ENCODE data around the gene TNFAIP8L1.

Gene TNFAIP8L1

DNA sequence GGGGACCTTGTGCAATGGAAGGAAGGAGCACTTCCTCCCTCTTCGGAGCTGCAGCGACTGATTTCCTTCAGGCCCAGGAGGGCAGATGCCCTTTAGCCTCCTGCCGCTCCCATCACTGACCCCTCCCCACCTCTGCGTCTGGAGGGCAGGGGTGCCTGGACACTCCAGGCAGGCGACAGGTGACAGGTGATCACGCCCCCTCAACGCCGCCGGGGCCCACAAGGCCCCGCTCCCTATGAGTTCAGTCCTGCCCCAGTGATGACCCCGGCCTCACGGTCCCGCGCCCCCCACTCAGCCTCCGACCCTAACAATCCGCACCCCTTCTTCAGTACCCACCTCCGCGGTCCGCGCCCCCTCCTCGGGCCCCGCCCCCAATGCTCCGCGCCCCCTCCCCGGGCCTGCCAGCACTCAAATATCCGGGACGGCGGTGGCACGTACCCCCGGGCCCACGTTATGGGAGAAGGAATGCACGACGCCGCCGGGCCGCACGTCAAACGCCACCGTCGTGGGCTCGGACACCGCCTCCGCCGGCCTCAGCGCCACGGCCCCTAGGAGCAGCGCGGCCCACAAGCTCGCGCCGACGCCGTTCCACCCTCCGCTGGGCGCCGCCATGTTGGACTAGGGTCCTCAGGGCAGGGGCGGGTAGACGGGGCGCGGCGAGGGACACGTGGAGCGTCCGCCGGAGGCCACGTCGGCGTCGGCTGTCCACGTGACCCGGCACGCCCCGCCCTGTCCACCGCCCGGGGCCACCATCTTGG lies 30.6 kb downstream of the TNFAIP8L1 start, which contains the start of gene MYDGF (continued):
- TF ChIP-seq ZNF132 (tag by site-specific recombination; IDR thresholded peaks at IDR 0.05; ENCODE audit: borderline replicate concordance): no peak
- TF ChIP-seq ZNF146 (tag by site-specific recombination; IDR thresholded peaks at IDR 0.05): 0 out of 2 replicates have a peak, but pooled peaks have one; percentile 28
- no peak for TF ChIP-seq ZNF404 (tag by site-specific recombination; IDR thresholded peaks at IDR 0.05)
- TF ChIP-seq ZNF585B (tag by site-specific recombination; IDR thresholded peaks at IDR 0.05): no peak
- TF ChIP-seq TRIM28 (IDR thresholded peaks at IDR 0.05; ENCODE audit: borderline replicate concordance, low read length): no peak
- TF ChIP-seq, protein P1, sequence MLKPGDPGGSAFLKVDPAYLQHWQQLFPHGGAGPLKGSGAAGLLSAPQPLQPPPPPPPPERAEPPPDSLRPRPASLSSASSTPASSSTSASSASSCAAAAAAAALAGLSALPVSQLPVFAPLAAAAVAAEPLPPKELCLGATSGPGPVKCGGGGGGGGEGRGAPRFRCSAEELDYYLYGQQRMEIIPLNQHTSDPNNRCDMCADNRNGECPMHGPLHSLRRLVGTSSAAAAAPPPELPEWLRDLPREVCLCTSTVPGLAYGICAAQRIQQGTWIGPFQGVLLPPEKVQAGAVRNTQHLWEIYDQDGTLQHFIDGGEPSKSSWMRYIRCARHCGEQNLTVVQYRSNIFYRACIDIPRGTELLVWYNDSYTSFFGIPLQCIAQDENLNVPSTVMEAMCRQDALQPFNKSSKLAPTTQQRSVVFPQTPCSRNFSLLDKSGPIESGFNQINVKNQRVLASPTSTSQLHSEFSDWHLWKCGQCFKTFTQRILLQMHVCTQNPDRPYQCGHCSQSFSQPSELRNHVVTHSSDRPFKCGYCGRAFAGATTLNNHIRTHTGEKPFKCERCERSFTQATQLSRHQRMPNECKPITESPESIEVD (tag by site-specific recombination; IDR thresholded peaks at IDR 0.05): no peak
- no peak for TF ChIP-seq ZFP41 (tag by site-specific recombination; IDR thresholded peaks at IDR 0.05; ENCODE audit: borderline replicate concordance)
- TF ChIP-seq, protein P2, sequence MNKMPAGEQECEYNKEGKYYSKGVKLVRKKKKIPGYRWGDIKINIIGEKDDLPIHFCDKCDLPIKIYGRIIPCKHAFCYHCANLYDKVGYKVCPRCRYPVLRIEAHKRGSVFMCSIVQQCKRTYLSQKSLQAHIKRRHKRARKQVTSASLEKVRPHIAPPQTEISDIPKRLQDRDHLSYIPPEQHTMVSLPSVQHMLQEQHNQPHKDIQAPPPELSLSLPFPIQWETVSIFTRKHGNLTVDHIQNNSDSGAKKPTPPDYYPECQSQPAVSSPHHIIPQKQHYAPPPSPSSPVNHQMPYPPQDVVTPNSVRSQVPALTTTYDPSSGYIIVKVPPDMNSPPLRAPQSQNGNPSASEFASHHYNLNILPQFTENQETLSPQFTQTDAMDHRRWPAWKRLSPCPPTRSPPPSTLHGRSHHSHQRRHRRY (tag by site-specific recombination; IDR thresholded peaks at IDR 0.05): no peak
- no peak for TF ChIP-seq ZNF747 (tag by site-specific recombination; IDR thresholded peaks at IDR 0.05)
- TF ChIP-seq, protein P3, sequence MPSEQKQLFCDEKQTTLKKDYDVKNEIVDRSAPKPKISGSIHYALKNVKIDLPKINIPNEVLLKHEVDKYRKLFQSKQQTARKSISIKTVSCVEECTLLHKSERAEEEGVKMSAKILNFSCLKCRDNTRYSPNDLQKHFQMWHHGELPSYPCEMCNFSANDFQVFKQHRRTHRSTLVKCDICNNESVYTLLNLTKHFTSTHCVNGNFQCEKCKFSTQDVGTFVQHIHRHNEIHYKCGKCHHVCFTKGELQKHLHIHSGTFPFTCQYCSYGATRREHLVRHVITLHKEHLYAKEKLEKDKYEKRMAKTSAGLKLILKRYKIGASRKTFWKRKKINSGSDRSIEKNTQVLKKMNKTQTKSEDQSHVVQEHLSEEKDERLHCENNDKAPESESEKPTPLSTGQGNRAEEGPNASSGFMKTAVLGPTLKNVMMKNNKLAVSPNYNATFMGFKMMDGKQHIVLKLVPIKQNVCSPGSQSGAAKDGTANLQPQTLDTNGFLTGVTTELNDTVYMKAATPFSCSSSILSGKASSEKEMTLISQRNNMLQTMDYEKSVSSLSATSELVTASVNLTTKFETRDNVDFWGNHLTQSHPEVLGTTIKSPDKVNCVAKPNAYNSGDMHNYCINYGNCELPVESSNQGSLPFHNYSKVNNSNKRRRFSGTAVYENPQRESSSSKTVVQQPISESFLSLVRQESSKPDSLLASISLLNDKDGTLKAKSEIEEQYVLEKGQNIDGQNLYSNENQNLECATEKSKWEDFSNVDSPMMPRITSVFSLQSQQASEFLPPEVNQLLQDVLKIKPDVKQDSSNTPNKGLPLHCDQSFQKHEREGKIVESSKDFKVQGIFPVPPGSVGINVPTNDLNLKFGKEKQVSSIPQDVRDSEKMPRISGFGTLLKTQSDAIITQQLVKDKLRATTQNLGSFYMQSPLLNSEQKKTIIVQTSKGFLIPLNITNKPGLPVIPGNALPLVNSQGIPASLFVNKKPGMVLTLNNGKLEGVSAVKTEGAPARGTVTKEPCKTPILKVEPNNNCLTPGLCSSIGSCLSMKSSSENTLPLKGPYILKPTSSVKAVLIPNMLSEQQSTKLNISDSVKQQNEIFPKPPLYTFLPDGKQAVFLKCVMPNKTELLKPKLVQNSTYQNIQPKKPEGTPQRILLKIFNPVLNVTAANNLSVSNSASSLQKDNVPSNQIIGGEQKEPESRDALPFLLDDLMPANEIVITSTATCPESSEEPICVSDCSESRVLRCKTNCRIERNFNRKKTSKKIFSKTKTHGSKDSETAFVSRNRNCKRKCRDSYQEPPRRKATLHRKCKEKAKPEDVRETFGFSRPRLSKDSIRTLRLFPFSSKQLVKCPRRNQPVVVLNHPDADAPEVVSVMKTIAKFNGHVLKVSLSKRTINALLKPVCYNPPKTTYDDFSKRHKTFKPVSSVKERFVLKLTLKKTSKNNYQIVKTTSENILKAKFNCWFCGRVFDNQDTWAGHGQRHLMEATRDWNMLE (tag by site-specific recombination; conservative IDR thresholded peaks at IDR 0.05; ENCODE audit: low read depth): no peak
- peak; percentile 71; the same call in 1 of the 2 replicates for TF ChIP-seq KLF16 (tag by site-specific recombination; IDR thresholded peaks at IDR 0.05)
- TF ChIP-seq, protein P4, sequence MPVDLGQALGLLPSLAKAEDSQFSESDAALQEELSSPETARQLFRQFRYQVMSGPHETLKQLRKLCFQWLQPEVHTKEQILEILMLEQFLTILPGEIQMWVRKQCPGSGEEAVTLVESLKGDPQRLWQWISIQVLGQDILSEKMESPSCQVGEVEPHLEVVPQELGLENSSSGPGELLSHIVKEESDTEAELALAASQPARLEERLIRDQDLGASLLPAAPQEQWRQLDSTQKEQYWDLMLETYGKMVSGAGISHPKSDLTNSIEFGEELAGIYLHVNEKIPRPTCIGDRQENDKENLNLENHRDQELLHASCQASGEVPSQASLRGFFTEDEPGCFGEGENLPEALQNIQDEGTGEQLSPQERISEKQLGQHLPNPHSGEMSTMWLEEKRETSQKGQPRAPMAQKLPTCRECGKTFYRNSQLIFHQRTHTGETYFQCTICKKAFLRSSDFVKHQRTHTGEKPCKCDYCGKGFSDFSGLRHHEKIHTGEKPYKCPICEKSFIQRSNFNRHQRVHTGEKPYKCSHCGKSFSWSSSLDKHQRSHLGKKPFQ (tag by site-specific recombination; IDR thresholded peaks at IDR 0.05): no peak
- TF ChIP-seq ZNF302 (tag by site-specific recombination; IDR thresholded peaks at IDR 0.05; ENCODE audit: low read depth): no peak
- TF ChIP-seq SETDB1 (IDR thresholded peaks at IDR 0.05; ENCODE audit: insufficient read length, low read length): no peak
- no peak for TF ChIP-seq ZNF473 (tag by site-specific recombination; IDR thresholded peaks at IDR 0.05)
- TF ChIP-seq FEZF1 (tag by site-specific recombination; IDR thresholded peaks at IDR 0.05): no peak
- TF ChIP-seq ZNF37A (tag by site-specific recombination; IDR thresholded peaks at IDR 0.05): no peak
- TF ChIP-seq, protein P5, sequence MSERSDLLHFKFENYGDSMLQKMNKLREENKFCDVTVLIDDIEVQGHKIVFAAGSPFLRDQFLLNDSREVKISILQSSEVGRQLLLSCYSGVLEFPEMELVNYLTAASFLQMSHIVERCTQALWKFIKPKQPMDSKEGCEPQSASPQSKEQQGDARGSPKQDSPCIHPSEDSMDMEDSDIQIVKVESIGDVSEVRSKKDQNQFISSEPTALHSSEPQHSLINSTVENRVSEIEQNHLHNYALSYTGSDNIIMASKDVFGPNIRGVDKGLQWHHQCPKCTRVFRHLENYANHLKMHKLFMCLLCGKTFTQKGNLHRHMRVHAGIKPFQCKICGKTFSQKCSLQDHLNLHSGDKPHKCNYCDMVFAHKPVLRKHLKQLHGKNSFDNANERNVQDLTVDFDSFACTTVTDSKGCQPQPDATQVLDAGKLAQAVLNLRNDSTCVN (tag by site-specific recombination; optimal IDR thresholded peaks at IDR 0.05): peak; percentile 75
- peak; percentile 82 for TF ChIP-seq SP2 (tag by site-specific recombination; IDR thresholded peaks at IDR 0.05)
- TF ChIP-seq, protein P6, sequence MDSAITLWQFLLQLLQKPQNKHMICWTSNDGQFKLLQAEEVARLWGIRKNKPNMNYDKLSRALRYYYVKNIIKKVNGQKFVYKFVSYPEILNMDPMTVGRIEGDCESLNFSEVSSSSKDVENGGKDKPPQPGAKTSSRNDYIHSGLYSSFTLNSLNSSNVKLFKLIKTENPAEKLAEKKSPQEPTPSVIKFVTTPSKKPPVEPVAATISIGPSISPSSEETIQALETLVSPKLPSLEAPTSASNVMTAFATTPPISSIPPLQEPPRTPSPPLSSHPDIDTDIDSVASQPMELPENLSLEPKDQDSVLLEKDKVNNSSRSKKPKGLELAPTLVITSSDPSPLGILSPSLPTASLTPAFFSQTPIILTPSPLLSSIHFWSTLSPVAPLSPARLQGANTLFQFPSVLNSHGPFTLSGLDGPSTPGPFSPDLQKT (IDR thresholded peaks at IDR 0.05; ENCODE audit: borderline replicate concordance, low read depth, low read length): no peak
- TF ChIP-seq ZSCAN23 (tag by site-specific recombination; IDR thresholded peaks at IDR 0.05): no peak
- TF ChIP-seq, protein P7, sequence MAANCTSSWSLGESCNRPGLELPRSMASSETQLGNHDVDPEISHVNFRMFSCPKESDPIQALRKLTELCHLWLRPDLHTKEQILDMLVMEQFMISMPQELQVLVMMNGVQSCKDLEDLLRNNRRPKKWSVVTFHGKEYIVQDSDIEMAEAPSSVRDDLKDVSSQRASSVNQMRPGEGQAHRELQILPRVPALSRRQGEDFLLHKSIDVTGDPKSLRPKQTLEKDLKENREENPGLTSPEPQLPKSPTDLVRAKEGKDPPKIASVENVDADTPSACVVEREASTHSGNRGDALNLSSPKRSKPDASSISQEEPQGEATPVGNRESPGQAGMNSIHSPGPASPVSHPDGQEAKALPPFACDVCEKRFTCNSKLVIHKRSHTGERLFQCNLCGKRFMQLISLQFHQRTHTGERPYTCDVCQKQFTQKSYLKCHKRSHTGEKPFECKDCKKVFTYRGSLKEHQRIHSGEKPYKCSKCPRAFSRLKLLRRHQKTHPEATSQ (tag by site-specific recombination; IDR thresholded peaks at IDR 0.05): no peak
- TF ChIP-seq ZNF169 (tag by site-specific recombination; IDR thresholded peaks at IDR 0.05): no peak
- TF ChIP-seq ZNF623 (tag by site-specific recombination; IDR thresholded peaks at IDR 0.05): no peak
- no peak for TF ChIP-seq ZNF292 (tag by site-specific recombination; IDR thresholded peaks at IDR 0.05; ENCODE audit: borderline replicate concordance, low read depth)
- TF ChIP-seq ZNF184 (tag by site-specific recombination; IDR thresholded peaks at IDR 0.05): no peak
- TF ChIP-seq HOXD13 (CRISPR knock-in tag; IDR thresholded peaks at IDR 0.05; ENCODE audit: borderline replicate concordance): no peak

Measured in HEK293 (cell line).